Trophoblast cell (in vitro differentiated cells and primary cell): Measurements from ENCODE around the gene SLC66A1.
"Not testable (repeated sequence)": the region's sequence is repeated elsewhere in the genome, so short reads cannot be mapped to it uniquely, and the experiment has no call there.

Experiments
- DNase-seq, 2 donors: peaks; one replicate each; pipeline ENCODE4 v3.0.0-alpha.2; 2016
- H2AFZ ChIP-seq: 2 replicates; pipeline ENCODE4 v1.6.1; 2013; ENCODE audit warnings: low read length, moderate library complexity, mild to moderate bottlenecking; ENCODE audit not compliant: insufficient read depth, poor library complexity
- H2AK5ac ChIP-seq: 2 replicates; pipeline ENCODE4 v1.6.1; 2013; ENCODE audit warnings: mild to moderate bottlenecking, low read length
- H2BK120ac ChIP-seq: 2 replicates; pipeline ENCODE4 v1.6.1; 2013; ENCODE audit warnings: low read length, mild to moderate bottlenecking, moderate library complexity; ENCODE audit not compliant: insufficient read depth, poor library complexity
- H2BK12ac ChIP-seq: 2 replicates; pipeline ENCODE4 v1.6.1; 2013; ENCODE audit warnings: mild to moderate bottlenecking, low read length, moderate library complexity
- H2BK5ac ChIP-seq: 2 replicates; pipeline ENCODE4 v1.6.1; 2013; ENCODE audit warnings: low read length, low read depth, moderate library complexity, mild to moderate bottlenecking; ENCODE audit not compliant: poor library complexity
- H3K14ac ChIP-seq: 2 replicates; pipeline ENCODE4 v1.6.1; 2013; ENCODE audit warnings: mild to moderate bottlenecking, low read length
- H3K18ac ChIP-seq: 2 replicates; pipeline ENCODE4 v1.6.1; 2013; ENCODE audit warnings: mild to moderate bottlenecking, low read length
- H3K23ac ChIP-seq: 2 replicates; pipeline ENCODE4 v1.6.1; 2013; ENCODE audit warnings: low read length
- H3K27ac ChIP-seq: 2 replicates; pipeline ENCODE4 v1.5.1; 2013; ENCODE audit warnings: low read depth, mild to moderate bottlenecking, inconsistent platforms, low read length, moderate library complexity
- H3K27me3 ChIP-seq: 2 replicates; pipeline ENCODE4 v1.6.1; 2013; ENCODE audit warnings: inconsistent platforms, mild to moderate bottlenecking, low read length, moderate library complexity; ENCODE audit not compliant: insufficient read depth
- H3K36me3 ChIP-seq, 2 experiments: 1 replicate in 1 of 2; 2 replicates in 1 of 2; pipeline ENCODE4 v1.6.1; 2013; ENCODE audit warnings: low read length in 2 of 2, mild to moderate bottlenecking in 2 of 2, moderate library complexity in 1 of 2; ENCODE audit not compliant: insufficient read depth in 2 of 2, control insufficient read depth in 1 of 2
- H3K4ac ChIP-seq: 2 replicates; pipeline ENCODE4 v1.6.1; 2013; ENCODE audit warnings: low read depth, mild to moderate bottlenecking, low read length, moderate library complexity
- H3K4me1 ChIP-seq, 2 experiments: 1 replicate in 1 of 2; 2 replicates in 1 of 2; pipeline ENCODE4 v1.6.1; 2013; ENCODE audit warnings: low read length in 2 of 2, mild to moderate bottlenecking in 2 of 2, moderate library complexity in 1 of 2; ENCODE audit not compliant: insufficient read depth in 2 of 2, control insufficient read depth in 1 of 2
- H3K4me2 ChIP-seq: 2 replicates; pipeline ENCODE4 v1.6.1; 2013; ENCODE audit warnings: inconsistent platforms, mild to moderate bottlenecking, low read length, moderate library complexity
- H3K4me3 ChIP-seq: 2 replicates; pipeline ENCODE4 v1.5.1; 2013; ENCODE audit warnings: mild to moderate bottlenecking, low read depth, low read length, inconsistent platforms
- H3K79me1 ChIP-seq: one replicate; pipeline ENCODE4 v1.6.1; 2013; ENCODE audit warnings: low read length
- H3K79me2 ChIP-seq: 2 replicates; pipeline ENCODE4 v1.6.1; 2013; ENCODE audit warnings: low read length, mild to moderate bottlenecking; ENCODE audit not compliant: control insufficient read depth, insufficient read depth, poor library complexity
- H3K9ac ChIP-seq: 2 replicates; pipeline ENCODE4 v1.6.1; 2013; ENCODE audit warnings: mild to moderate bottlenecking, low read length
- H3K9me3 ChIP-seq: 2 replicates; pipeline ENCODE4 v1.6.1; 2013; ENCODE audit warnings: low read depth, mild to moderate bottlenecking, control low read depth, inconsistent platforms, low read length; ENCODE audit not compliant: insufficient read depth
- H4K12ac ChIP-seq: 2 replicates; pipeline ENCODE4 v1.6.1; 2013; ENCODE audit warnings: low read depth, mild to moderate bottlenecking, low read length, moderate library complexity
- H4K8ac ChIP-seq: 2 replicates; pipeline ENCODE4 v1.6.1; 2013; ENCODE audit warnings: low read depth, mild to moderate bottlenecking, low read length, moderate library complexity
- H4K91ac ChIP-seq: one replicate; pipeline ENCODE4 v1.6.1; 2013; ENCODE audit warnings: low read depth, mild to moderate bottlenecking, low read length, moderate library complexity
- WGBS: extraction: QIAGEN DNeasy Blood & Tissue Kit; methylation state at CpG from one replicate; pipeline ENCODE4 v1.1.7; 2013; ENCODE audit warnings: missing lambda C conversion rate; ENCODE audit not compliant: insufficient read length, insufficient coverage; ENCODE audit errors: extremely low coverage; 5-methylcytosine and 5-hydroxymethylcytosine counted together

Gene SLC66A1

GRCh38 chr1:19285807-19286206 lies 26.3 kb upstream of the SLC66A1 start:
- not testable (repeated sequence) for H4K91ac ChIP-seq, H3K79me1 ChIP-seq, H3K4ac ChIP-seq, H2AFZ ChIP-seq, H3K79me2 ChIP-seq, H3K9ac ChIP-seq, H4K12ac ChIP-seq, H4K8ac ChIP-seq, H3K23ac ChIP-seq, H2BK12ac ChIP-seq, H3K27me3 ChIP-seq, H2BK5ac ChIP-seq, H3K36me3 ChIP-seq, DNase-seq, H3K27ac ChIP-seq, H2AK5ac ChIP-seq, H3K4me3 ChIP-seq, H3K4me1 ChIP-seq, H3K4me2 ChIP-seq, H3K9me3 ChIP-seq, H2BK120ac ChIP-seq, H3K14ac ChIP-seq, H3K18ac ChIP-seq
- WGBS = no CpG with 5 or more reads among the region's 3 CpGs

- Histone ChIP-seq H3K4me2 (no peak overlapping the region), H4K12ac (no peak overlapping the region), H3K9me3 (peaks cover 2% of the 10 kb centered on the region), H3K79me2 (no peaks in the 10 kb centered on the region), H3K23ac (no peak overlapping the region), H4K8ac (no peak overlapping the region), H3K4me3 (no peak overlapping the region), H3K4me1 (peaks cover 3 to 4% of the 10 kb centered on the region in 2 experiments), H3K79me1 (no peaks in the 10 kb centered on the region), H3K27me3 (no peaks in the 10 kb centered on the region), H2AK5ac (no peak overlapping the region), H4K91ac (no peak overlapping the region), H3K27ac (no peak overlapping the region), H2BK12ac (no peak overlapping the region), H2BK5ac (no peak overlapping the region), H2AFZ (no peak overlapping the region), H3K14ac (no peak overlapping the region), H2BK120ac (no peak overlapping the region), H3K9ac (no peak overlapping the region), H3K4ac (no peak overlapping the region), H3K36me3 (peaks cover 0 to 5% of the 10 kb centered on the region in 2 experiments), H3K18ac (no peak overlapping the region)
- DNase-seq = no peak
- no CpG with 5 or more reads among the region's 13 CpGs for WGBS
Observed at GRCh38 chr1:19287436-19288185, 24.5 kb upstream of the SLC66A1 start.

DNA sequence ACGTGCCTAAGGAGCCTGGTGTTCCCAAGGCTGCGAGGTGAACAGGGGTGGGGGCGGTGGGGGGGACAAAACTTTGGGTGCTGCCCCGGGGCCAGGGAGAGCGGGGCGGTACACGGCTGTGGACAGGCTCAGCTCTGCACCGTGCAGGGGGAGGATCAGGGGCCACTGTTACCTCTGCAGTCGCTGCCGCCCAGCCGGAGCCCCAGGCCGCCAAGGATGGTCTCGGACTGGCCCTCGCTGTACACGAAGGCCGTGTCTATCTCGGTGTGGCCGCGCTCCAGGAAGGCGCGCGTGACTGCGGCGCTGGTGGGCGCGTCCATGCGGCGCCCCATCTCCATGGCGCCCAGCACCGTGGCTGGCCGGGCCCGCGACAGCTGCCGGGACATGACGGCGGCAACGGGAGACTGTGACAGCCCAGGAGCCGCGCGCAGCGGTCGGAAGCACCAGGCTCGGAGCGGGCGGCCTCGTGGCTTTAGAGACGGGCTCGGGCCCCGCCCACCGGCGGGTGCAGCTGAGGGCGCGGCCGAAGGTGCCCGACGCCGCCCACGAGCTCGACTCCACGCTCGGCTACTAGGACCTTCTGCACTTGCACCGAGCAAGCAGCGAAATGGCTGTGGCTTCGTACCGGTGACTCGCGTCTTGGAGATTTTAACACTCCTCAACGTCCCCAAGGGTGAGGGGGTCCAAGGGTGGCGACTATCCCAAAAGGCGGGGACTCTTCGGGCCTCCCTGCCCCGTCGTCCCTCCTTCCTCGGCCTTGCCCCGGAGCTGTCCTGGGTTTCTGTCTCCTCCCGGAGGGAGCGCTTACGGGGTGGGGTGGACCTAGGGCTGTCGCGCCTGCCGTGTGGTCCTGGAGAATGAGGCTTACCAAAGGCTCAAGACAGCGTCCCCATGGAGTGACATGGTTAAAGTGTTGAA lies 23.5 kb upstream of the SLC66A1 start, which contains the start of gene AKR7A3:
Gene AKR7A3, minus strand, starts transcription at position 447 of the 918 bp plus-strand sequence. Its CDS starts 61 bp downstream, at position 386.
- not testable (repeated sequence) for H3K79me1 ChIP-seq, H4K12ac ChIP-seq

DNA sequence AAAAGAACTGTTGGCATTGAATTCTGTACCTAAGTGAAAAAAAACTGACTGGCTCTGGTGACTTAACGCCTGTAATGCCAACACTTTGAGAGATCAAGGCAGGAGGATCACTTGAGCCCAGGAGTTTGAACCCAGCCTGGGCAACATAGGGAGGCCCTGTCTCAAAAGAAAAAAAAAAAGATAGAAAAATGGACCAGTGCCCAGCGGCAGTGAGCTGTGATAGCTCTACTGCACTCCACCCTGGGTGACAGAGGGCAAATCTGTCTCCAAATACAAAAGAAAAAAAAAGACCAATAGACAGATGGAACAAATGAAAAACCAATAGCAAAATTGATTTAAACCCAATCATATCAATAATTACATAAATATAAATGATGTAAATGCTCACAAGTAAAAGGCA lies 22.9 kb upstream of the SLC66A1 start:
- Histone ChIP-seq H2BK12ac (no peak overlapping the region), H3K4me1 (peaks cover 3 to 4% of the 10 kb centered on the region in 2 experiments), H3K18ac (no peak overlapping the region), H3K79me1 (no peaks in the 10 kb centered on the region), H2AK5ac (no peak overlapping the region), H3K4me3 (no peak overlapping the region), H3K4me2 (peak overlapping the region; percentile 61), H3K9ac (no peak overlapping the region), H3K23ac (no peak overlapping the region), H3K4ac (no peak overlapping the region), H3K79me2 (no peaks in the 10 kb centered on the region), H3K36me3 (peaks cover 0 to 5% of the 10 kb centered on the region in 2 experiments), H2AFZ (no peak overlapping the region), H3K14ac (no peak overlapping the region), H4K12ac (no peak overlapping the region), H4K8ac (no peak overlapping the region), H3K9me3 (peaks cover 5% of the 10 kb centered on the region), H3K27me3 (no peaks in the 10 kb centered on the region), H4K91ac (no peak overlapping the region), H2BK120ac (no peak overlapping the region), H2BK5ac (no peak overlapping the region), H3K27ac (no peak overlapping the region)
- no CpG with 5 or more reads among the region's 2 CpGs for WGBS
- DNase-seq = no peak

More for the DNA sequence above, 23.5 kb upstream of the SLC66A1 start, which contains the start of gene AKR7A3:
- H3K4ac ChIP-seq, H2BK12ac ChIP-seq, H4K8ac ChIP-seq, H4K91ac ChIP-seq, H3K9me3 ChIP-seq, H3K4me1 ChIP-seq, H3K27ac ChIP-seq, H3K18ac ChIP-seq, H3K27me3 ChIP-seq, H2AFZ ChIP-seq, H2AK5ac ChIP-seq, H3K36me3 ChIP-seq, H3K14ac ChIP-seq, H2BK5ac ChIP-seq, H2BK120ac ChIP-seq, H3K9ac ChIP-seq, H3K79me2 ChIP-seq, H3K23ac ChIP-seq: not testable (repeated sequence)
- DNase-seq = peak in 1 of 2 donors; percentile 39
- peak within 1 kb of the TSS; percentile 61 for H3K4me2 ChIP-seq
- peak within 1 kb of the TSS; percentile 41 for H3K4me3 ChIP-seq
- WGBS = no CpG with 5 or more reads among the region's 82 CpGs
